Endothelial cell of umbilical vein (primary cell): ENCODE measurements around the gene GSX2. TPM values are rescaled to one million over a fixed set of nuclear protein-coding genes. Genes with fewer than 3 reads are reported as not detected.

Experiments used
- BruUV-seq: library from RNA; stranded (reverse); fragments of 400-500 nt; replicated peaks from 2 replicates; lab custom pipeline; 2021; lab: Mats Ljungman, UMichigan
- CTCF ChIA-PET: fragments of 300-600, 350-600 bp; sonication (Branson Sonifier 250); formaldehyde crosslinking; loops from one replicate; lab custom pipeline; 2021; ENCODE audit warnings: antibody characterized with exemption, inconsistent platforms; lab: Charles Lee
- POLR2A ChIA-PET: fragments of 300-600, 350-600 bp; sonication (Branson Sonifier 250); formaldehyde crosslinking; loops from one replicate; lab custom pipeline; 2021; ENCODE audit warnings: antibody characterized with exemption, inconsistent platforms; lab: Charles Lee
- DNase-seq: peaks from one replicate; pipeline ENCODE4 v3.0.0-alpha.2; 2011; ENCODE audit warnings: low read depth, low spot score
- FAIRE-seq: peaks from 2 replicates; lab custom pipeline; 2011; peaks lifted over from hg19 to GRCh38; lab: Jason Lieb, UNC
- H2AFZ ChIP-seq: 2 replicates; pipeline ENCODE4 v1.6.0; 2012; ENCODE audit warnings: low read depth, low read length, control low read depth, inconsistent platforms
- H3K27ac ChIP-seq: 2 replicates; pipeline ENCODE4 v1.5.1; 2011; ENCODE audit warnings: low read depth, mild to moderate bottlenecking, control low read depth, low read length, moderate library complexity; ENCODE audit not compliant: insufficient read depth
- H3K27me3 ChIP-seq, 2 experiments: 2 replicates each; pipeline versions ENCODE4 v1.6.0 to v1.6.1; 2011; ENCODE audit warnings: low read length in 2 of 2, mixed read lengths in 1 of 2; ENCODE audit not compliant: control insufficient read depth in 2 of 2, insufficient read depth in 2 of 2
- H3K36me3 ChIP-seq, 2 experiments: 2 replicates in 1 of 2; 3 replicates in 1 of 2; pipeline ENCODE4 v1.5.1; 2011; ENCODE audit warnings: low read length in 2 of 2, mild to moderate bottlenecking in 1 of 2, moderate library complexity in 1 of 2; ENCODE audit not compliant: control insufficient read depth in 2 of 2, insufficient read depth in 2 of 2; ENCODE audit errors: extremely low read depth in 1 of 2
- H3K4me1 ChIP-seq: 3 replicates; pipeline ENCODE4 v1.5.1; 2011; ENCODE audit warnings: mild to moderate bottlenecking, low read length; ENCODE audit not compliant: control insufficient read depth, insufficient read depth; ENCODE audit errors: extremely low read depth
- H3K4me2 ChIP-seq: 2 replicates; pipeline ENCODE4 v1.6.1; 2011; ENCODE audit warnings: low read length, control low read depth, mixed read lengths; ENCODE audit not compliant: insufficient read depth
- H3K4me3 ChIP-seq, 3 experiments: fragments of 200-600 bp in 1 of 3; sonication (generic), shearing (Covaris generic) in 1 of 3; replicated peaks in 1 of 3; 2 replicates each; pipeline ENCODE4 v1.5.1; 2011 to 2016; ENCODE audit warnings: control low read depth in 3 of 3, low read length in 3 of 3, mild to moderate bottlenecking in 2 of 3, inconsistent platforms in 1 of 3, low read depth in 1 of 3, moderate library complexity in 1 of 3; ENCODE audit not compliant: insufficient read depth in 1 of 3
- H3K79me2 ChIP-seq: 2 replicates; pipeline ENCODE4 v1.6.0; 2012; ENCODE audit warnings: low read length, inconsistent platforms; ENCODE audit not compliant: control insufficient read depth, insufficient read depth
- H3K9ac ChIP-seq: replicated peaks from 2 replicates; pipeline ENCODE3; 2011; ENCODE audit warnings: low read length, control low read depth; ENCODE audit not compliant: insufficient read depth; ENCODE audit errors: extremely low read depth
- H3K9me1 ChIP-seq: replicated peaks from 3 replicates; pipeline ENCODE4 v1.6.0; 2011; ENCODE audit warnings: mild to moderate bottlenecking, low read length; ENCODE audit not compliant: control insufficient read depth, insufficient read depth; ENCODE audit errors: extremely low read depth
- H3K9me3 ChIP-seq: replicated peaks from 2 replicates; pipeline ENCODE4 v1.5.1; 2012; ENCODE audit warnings: low read length, inconsistent platforms; ENCODE audit not compliant: control insufficient read depth, insufficient read depth
- H4K20me1 ChIP-seq: replicated peaks from 2 replicates; pipeline ENCODE3; 2011; ENCODE audit warnings: mild to moderate bottlenecking, low read length; ENCODE audit not compliant: control insufficient read depth, insufficient read depth; ENCODE audit errors: extremely low read depth
- EZH2 ChIP-seq: IDR thresholded peaks from 2 replicates; pipeline ENCODE4 v1.6.1; 2012; ENCODE audit warnings: borderline replicate concordance, low read depth, mild to moderate bottlenecking, moderate library complexity, low read length, inconsistent platforms; ENCODE audit not compliant: severe bottlenecking
- FOS ChIP-seq: IDR thresholded peaks from 2 replicates; pipeline ENCODE4 v1.6.1; 2011; ENCODE audit warnings: mild to moderate bottlenecking, low read length, moderate library complexity, borderline replicate concordance; ENCODE audit not compliant: insufficient read depth
- GATA2 ChIP-seq: IDR thresholded peaks from 2 replicates; pipeline ENCODE4 v1.7.0; 2011; ENCODE audit warnings: low read depth, mild to moderate bottlenecking, moderate library complexity, mixed read lengths, low read length; ENCODE audit not compliant: insufficient read length, insufficient read depth
- JUN ChIP-seq: IDR thresholded peaks from 2 replicates; pipeline ENCODE4 v1.6.1; 2011; ENCODE audit warnings: borderline replicate concordance, low read depth; ENCODE audit not compliant: insufficient read length, insufficient read depth
- MYC ChIP-seq: IDR thresholded peaks from one replicate; pipeline ENCODE4 v1.6.1; 2011; ENCODE audit warnings: mild to moderate bottlenecking, low read depth, low read length
- POLR2A ChIP-seq: IDR thresholded peaks from 2 replicates; pipeline ENCODE4 v1.6.1; 2012; ENCODE audit warnings: low read depth, mild to moderate bottlenecking, control low read depth, low read length
- POLR2AphosphoS5 ChIP-seq: IDR thresholded peaks from 2 replicates; pipeline ENCODE4 v1.6.1; 2012; ENCODE audit warnings: low read depth, mild to moderate bottlenecking, control low read depth, low read length, moderate library complexity; ENCODE audit not compliant: insufficient read depth
- dilution Hi-C: fragments of 300-500 bp; cut with MboI; formaldehyde crosslinking; loops from one replicate; pipeline ENCODE4 v1.15.0; 2019; ENCODE audit warnings: low sequenced_read_pairs; ENCODE audit not compliant: extremely low pct_ligation_motif_present
- intact Hi-C: fragments of 100-400 bp; cut with micrococcal nuclease; formaldehyde crosslinking; loops from one replicate; pipeline ENCODE4 v1.10.0; 2022
- polyA plus RNA-seq, 4 experiments: library from polyadenylated mRNA; depleted of rRNA in 3 of 4; stranded (reverse) in 3 of 4; unstranded in 1 of 4; fragments of >200 nt; gene quantifications; 2 replicates each; pipeline versions ENCODE4 v1.2.1 to v1.2.3, GENCODE V29; 2011 to 2012; ENCODE audit warnings: missing spikeins in 1 of 4
- total RNA-seq: library from RNA; stranded (reverse); gene quantifications from 2 replicates; pipeline ENCODE4 v1.2.3, GENCODE V29; 2021
- TF ChIP-seq, protein P1 (sequence below): IDR thresholded peaks from 2 replicates; pipeline ENCODE4 v1.6.1; 2011; ENCODE audit not compliant: insufficient read depth, insufficient read length
- TF ChIP-seq, protein P2 (sequence below), 2 donors: IDR thresholded peaks; 1 replicate in 1 of 2; 2 replicates in 1 of 2; pipeline ENCODE4 v1.5.1; 2011; ENCODE audit warnings: low read length in 2 of 2, mild to moderate bottlenecking in 2 of 2, moderate library complexity in 2 of 2, control low read depth in 1 of 2, inconsistent platforms in 1 of 2, low read depth in 1 of 2; ENCODE audit not compliant: insufficient read depth in 1 of 2; ENCODE audit errors: extremely low read depth in 1 of 2

The GSX2 gene
- total and polyA plus RNA-seq, 2 donors (not counting 3 experiments of a cell fraction or from before 2014, with no cell fraction given), result not detected

DNA sequence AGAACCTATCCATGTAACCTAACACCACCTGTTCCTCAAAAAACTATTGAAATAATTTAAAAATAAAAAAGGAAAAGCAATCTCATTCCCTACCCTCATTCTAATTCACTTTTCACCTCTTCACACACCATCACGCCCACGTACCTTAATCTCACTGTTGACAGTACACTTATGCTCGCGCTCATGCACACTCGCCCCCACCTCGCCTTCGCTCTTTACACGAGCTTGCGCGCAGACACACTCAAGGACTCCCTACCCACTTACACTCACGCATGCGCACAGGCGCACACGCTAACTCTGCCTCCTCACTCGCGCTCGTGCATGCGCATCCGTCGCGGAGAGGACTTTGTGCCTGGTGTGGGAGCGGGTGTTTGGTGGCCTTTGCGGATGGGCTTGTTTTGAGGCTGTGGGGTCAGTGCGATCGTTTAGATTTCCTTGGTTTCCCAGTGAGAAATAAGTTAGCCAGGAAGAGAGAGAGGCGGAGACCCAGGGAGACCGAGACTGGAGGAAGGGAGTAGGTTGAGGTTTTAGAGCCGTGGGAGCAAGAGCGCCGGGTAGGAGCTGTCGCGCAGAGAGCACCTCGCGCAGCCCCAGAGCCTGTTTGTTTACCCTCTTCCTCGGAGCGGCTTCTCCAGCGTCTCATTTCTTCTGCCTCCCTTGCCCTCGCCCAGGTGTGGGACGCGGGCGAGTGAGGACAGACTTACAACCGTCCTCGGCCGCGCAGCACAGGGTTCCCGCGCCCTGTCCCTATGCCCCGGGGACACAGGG is 8.1 kb upstream of the GSX2 start:
- Histone ChIP-seq H3K4me3 (peak overlapping the region; percentile 1 to 46 (median 41)), H3K9me1 (no peaks in the 10 kb centered on the region), H3K79me2 (no peaks in the 10 kb centered on the region), H3K9ac (peak overlapping the region; percentile 14), H3K4me2 (peak overlapping the region; percentile 63), H3K27me3 (peaks cover 28 to 33% of the 10 kb centered on the region in 2 experiments), H3K9me3 (no peaks in the 10 kb centered on the region), H3K4me1 (peaks cover 5% of the 10 kb centered on the region), H4K20me1 (no peaks in the 10 kb centered on the region), H2AFZ (peak overlapping the region; percentile 32), H3K27ac (no peak overlapping the region), H3K36me3 (no peaks in the 10 kb centered on the region)
- FAIRE-seq (peak; percentile 81), DNase-seq (peak; percentile 81)
- ChIA-PET POLR2A (interaction anchor here (1.3 kb wide), 1 partner anchor 29 kb away, joined by 3 read pairs; no protein-coding TSS in a partner anchor), CTCF (interaction anchor here (1.2 kb wide), 1 partner anchor 26 kb away, joined by 3 read pairs; no protein-coding TSS in a partner anchor)
- dilution Hi-C loops, result no loop called here
- intact Hi-C loops, result loop anchor here (1.0 kb wide), 1 partner anchor 10 kb away; no protein-coding TSS in a partner anchor
- TF ChIP-seq POLR2AphosphoS5 (no peak), GATA2 (no peak), EZH2 (no peak), FOS (no peak), MYC (no peak), JUN (no peak), POLR2A (no peak)
- TF ChIP-seq, protein P1, sequence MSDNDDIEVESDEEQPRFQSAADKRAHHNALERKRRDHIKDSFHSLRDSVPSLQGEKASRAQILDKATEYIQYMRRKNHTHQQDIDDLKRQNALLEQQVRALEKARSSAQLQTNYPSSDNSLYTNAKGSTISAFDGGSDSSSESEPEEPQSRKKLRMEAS, result no peak
- TF ChIP-seq, protein P2, sequence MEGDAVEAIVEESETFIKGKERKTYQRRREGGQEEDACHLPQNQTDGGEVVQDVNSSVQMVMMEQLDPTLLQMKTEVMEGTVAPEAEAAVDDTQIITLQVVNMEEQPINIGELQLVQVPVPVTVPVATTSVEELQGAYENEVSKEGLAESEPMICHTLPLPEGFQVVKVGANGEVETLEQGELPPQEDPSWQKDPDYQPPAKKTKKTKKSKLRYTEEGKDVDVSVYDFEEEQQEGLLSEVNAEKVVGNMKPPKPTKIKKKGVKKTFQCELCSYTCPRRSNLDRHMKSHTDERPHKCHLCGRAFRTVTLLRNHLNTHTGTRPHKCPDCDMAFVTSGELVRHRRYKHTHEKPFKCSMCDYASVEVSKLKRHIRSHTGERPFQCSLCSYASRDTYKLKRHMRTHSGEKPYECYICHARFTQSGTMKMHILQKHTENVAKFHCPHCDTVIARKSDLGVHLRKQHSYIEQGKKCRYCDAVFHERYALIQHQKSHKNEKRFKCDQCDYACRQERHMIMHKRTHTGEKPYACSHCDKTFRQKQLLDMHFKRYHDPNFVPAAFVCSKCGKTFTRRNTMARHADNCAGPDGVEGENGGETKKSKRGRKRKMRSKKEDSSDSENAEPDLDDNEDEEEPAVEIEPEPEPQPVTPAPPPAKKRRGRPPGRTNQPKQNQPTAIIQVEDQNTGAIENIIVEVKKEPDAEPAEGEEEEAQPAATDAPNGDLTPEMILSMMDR (IDR thresholded peaks at IDR 0.05; ENCODE audit: extremely low read depth in 1 of 2, insufficient read depth in 1 of 2, low read depth in 1 of 2, low read length in 2 of 2), result no peak
- BruUV-seq, result no TSS peak
